ENCODE results near the gene LAMA2. TPM values are rescaled to one million over a fixed set of nuclear protein-coding genes. Genes with fewer than 3 reads are reported as not detected.

LAMA2 gene
- total and polyA plus RNA-seq, 4 donors, result 5.2 to 105 (median 45.9) TPM

DNA sequence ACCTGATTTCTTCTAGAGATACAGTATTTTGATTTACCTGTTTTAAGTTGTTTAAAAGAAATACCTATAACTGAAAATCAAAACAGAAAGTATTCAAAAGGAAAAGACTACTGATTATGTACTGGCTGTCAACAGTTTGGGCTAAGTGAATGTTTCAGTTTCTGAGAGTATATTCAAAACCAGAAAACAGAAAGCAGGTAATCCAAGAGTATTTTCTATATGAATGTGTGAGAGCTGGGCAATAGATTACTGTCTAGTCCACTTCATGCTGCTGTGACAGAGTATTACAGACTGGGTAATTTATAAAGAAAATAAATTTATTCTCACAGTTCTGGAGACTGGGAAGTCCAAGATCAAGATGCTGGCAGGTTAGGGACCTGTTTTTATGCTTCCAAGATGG is 566.0 kb downstream of the LAMA2 start:
- no peaks in the 10 kb centered on the region for H3K27me3 ChIP-seq (ENCODE audit: control insufficient read depth in 3 of 3, insufficient read depth in 3 of 3, low read length in 2 of 3)
- TF ChIP-seq, protein P1, sequence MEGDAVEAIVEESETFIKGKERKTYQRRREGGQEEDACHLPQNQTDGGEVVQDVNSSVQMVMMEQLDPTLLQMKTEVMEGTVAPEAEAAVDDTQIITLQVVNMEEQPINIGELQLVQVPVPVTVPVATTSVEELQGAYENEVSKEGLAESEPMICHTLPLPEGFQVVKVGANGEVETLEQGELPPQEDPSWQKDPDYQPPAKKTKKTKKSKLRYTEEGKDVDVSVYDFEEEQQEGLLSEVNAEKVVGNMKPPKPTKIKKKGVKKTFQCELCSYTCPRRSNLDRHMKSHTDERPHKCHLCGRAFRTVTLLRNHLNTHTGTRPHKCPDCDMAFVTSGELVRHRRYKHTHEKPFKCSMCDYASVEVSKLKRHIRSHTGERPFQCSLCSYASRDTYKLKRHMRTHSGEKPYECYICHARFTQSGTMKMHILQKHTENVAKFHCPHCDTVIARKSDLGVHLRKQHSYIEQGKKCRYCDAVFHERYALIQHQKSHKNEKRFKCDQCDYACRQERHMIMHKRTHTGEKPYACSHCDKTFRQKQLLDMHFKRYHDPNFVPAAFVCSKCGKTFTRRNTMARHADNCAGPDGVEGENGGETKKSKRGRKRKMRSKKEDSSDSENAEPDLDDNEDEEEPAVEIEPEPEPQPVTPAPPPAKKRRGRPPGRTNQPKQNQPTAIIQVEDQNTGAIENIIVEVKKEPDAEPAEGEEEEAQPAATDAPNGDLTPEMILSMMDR (IDR thresholded peaks at IDR 0.05; ENCODE audit: control extremely low read depth, extremely low read depth), result no peak

DNA sequence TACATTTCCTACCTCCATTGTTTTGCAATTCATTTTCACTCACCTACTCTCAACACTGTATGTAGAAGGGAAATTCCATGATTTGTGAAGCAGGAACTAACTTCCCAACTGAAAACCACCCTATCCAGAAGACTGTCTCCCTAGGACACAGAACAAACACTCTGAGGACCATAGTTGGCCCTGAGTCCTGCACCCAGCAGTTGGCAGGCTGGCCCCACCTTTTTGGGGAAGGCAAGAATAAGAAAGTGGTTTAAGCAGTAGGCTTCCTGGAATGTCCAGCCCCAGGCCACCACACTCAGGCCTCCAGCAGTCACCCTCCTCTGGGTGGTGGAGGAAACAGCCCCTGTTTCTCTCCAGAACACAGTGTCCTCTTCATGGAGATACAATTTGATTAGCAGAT is 568.2 kb downstream of the LAMA2 start:
- peaks cover 0 to 14% (median 4%) of the 10 kb centered on the region in 4 donors for H3K36me3 ChIP-seq (ENCODE audit: control insufficient read depth in 4 of 4, insufficient read depth in 4 of 4, low read length in 4 of 4)
- no peak overlapping the region for H3K4me3 ChIP-seq
- ATAC-seq (ENCODE audit: insufficient read depth, low FRiP score) (no peak), DNase-seq (no peak)
- H3K9me3 ChIP-seq (ENCODE audit: control insufficient read depth in 4 of 4, insufficient read depth in 3 of 4, low read length in 3 of 4), result no peaks in the 10 kb centered on the region
- TF ChIP-seq, protein P1 (IDR thresholded peaks at IDR 0.05; ENCODE audit: control extremely low read depth, extremely low read depth), result no peak
- no peaks in the 10 kb centered on the region for H3K27me3 ChIP-seq (ENCODE audit: control insufficient read depth in 3 of 3, insufficient read depth in 3 of 3, low read length in 2 of 3)
- no peak overlapping the region for H3K27ac ChIP-seq (ENCODE audit: low read depth in 1 of 2, low read length in 1 of 2)
- no peak overlapping the region for H3K9ac ChIP-seq (ENCODE audit: insufficient read depth in 1 of 2, low read length in 2 of 2)
- H3K4me1 ChIP-seq (ENCODE audit: control insufficient read depth in 5 of 5, insufficient read depth in 5 of 5, low read length in 5 of 5), result no peaks in the 10 kb centered on the region

More for the DNA sequence above, 566.0 kb downstream of the LAMA2 start:
- ATAC-seq (ENCODE audit: insufficient read depth, low FRiP score) (no peak), DNase-seq (no peak)
- no peak overlapping the region for H3K4me3 ChIP-seq
- no peaks in the 10 kb centered on the region for H3K9me3 ChIP-seq (ENCODE audit: control insufficient read depth in 4 of 4, insufficient read depth in 3 of 4, low read length in 3 of 4)
- no peaks in the 10 kb centered on the region for H3K4me1 ChIP-seq (ENCODE audit: control insufficient read depth in 5 of 5, insufficient read depth in 5 of 5, low read length in 5 of 5)
- H3K36me3 ChIP-seq (ENCODE audit: control insufficient read depth in 4 of 4, insufficient read depth in 4 of 4, low read length in 4 of 4), result peaks cover 0 to 6% (median 1%) of the 10 kb centered on the region in 4 donors
- no peak overlapping the region for H3K9ac ChIP-seq (ENCODE audit: insufficient read depth in 1 of 2, low read length in 2 of 2)
- H3K27ac ChIP-seq (ENCODE audit: low read depth in 1 of 2, low read length in 1 of 2), result no peak overlapping the region

DNA sequence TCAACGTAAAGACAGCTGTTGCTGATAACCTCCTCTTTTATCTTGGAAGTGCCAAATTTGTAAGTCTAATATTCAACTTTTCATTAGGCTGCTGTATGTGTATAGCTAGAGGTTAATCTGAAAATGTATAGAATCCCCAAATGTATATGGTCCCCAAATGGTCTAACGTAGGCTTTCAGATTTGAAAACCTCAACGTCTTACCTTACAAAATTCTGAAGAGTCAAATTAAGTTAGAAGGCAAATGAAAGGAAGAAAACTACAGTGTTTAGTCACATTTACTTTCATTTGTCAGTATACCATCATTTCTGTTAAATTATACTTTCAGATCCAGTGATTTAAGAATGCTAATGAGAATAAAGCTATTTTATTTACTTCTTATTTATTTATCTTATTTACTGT is 570.1 kb downstream of the LAMA2 start:
- 79 to 89% methylated on average over 3 of the region's 3 CpGs for WGBS, 2 donors

DNA sequence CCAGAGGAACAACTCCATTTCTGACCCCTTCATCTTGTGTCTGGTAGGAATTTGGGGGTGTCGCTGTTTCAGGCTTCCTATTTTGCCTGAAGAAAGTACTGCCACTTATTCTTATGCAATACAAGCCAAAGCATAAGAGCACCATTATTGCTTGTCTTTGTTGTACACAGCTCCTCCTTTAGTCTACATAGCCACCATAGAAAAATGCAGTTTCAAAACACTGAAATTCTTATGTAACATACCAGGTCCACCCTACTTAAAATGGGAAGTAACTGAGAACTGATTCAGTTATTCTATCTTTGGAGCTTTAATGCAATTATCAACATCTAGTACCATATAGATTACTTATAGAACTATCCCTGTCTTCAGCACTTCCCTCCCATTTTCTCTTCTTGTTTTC is 571.5 kb downstream of the LAMA2 start:
- H3K27ac ChIP-seq (ENCODE audit: low read depth in 1 of 2, low read length in 1 of 2), result no peak overlapping the region
- H3K36me3 ChIP-seq (ENCODE audit: control insufficient read depth in 4 of 4, insufficient read depth in 4 of 4, low read length in 4 of 4), result peaks cover 0 to 25% (median 6%) of the 10 kb centered on the region in 4 donors
- WGBS, 2 donors, result 43 to 73% methylated on average over 1 of the region's 1 CpG
- ATAC-seq (ENCODE audit: insufficient read depth, low FRiP score) (no peak), DNase-seq (no peak)
- TF ChIP-seq, protein P1 (IDR thresholded peaks at IDR 0.05; ENCODE audit: control extremely low read depth, extremely low read depth), result no peak
- no peaks in the 10 kb centered on the region for H3K27me3 ChIP-seq (ENCODE audit: control insufficient read depth in 3 of 3, insufficient read depth in 3 of 3, low read length in 2 of 3)
- no peaks in the 10 kb centered on the region for H3K9me3 ChIP-seq (ENCODE audit: control insufficient read depth in 4 of 4, insufficient read depth in 3 of 4, low read length in 3 of 4)
- H3K4me3 ChIP-seq, result no peak overlapping the region
- H3K4me1 ChIP-seq (ENCODE audit: control insufficient read depth in 5 of 5, insufficient read depth in 5 of 5, low read length in 5 of 5), result no peaks in the 10 kb centered on the region
- H3K9ac ChIP-seq (ENCODE audit: insufficient read depth in 1 of 2, low read length in 2 of 2), result no peak overlapping the region

More for the DNA sequence above, 570.1 kb downstream of the LAMA2 start:
- Histone ChIP-seq H3K9me3 (ENCODE audit: control insufficient read depth in 4 of 4, insufficient read depth in 3 of 4, low read length in 3 of 4) (no peaks in the 10 kb centered on the region), H3K4me1 (ENCODE audit: control insufficient read depth in 5 of 5, insufficient read depth in 5 of 5, low read length in 5 of 5) (no peaks in the 10 kb centered on the region), H3K27me3 (ENCODE audit: control insufficient read depth in 3 of 3, insufficient read depth in 3 of 3, low read length in 2 of 3) (no peaks in the 10 kb centered on the region), H3K9ac (ENCODE audit: insufficient read depth in 1 of 2, low read length in 2 of 2) (no peak overlapping the region), H3K4me3 (no peak overlapping the region), H3K36me3 (ENCODE audit: control insufficient read depth in 4 of 4, insufficient read depth in 4 of 4, low read length in 4 of 4) (peaks cover 0 to 24% (median 6%) of the 10 kb centered on the region in 4 donors), H3K27ac (ENCODE audit: low read depth in 1 of 2, low read length in 1 of 2) (no peak overlapping the region)
- ATAC-seq (ENCODE audit: insufficient read depth, low FRiP score), result no peak
- TF ChIP-seq, protein P1 (IDR thresholded peaks at IDR 0.05; ENCODE audit: control extremely low read depth, extremely low read depth), result no peak
- DNase-seq, result no peak
